ENCODE data around the gene PIK3R5.

DNA sequence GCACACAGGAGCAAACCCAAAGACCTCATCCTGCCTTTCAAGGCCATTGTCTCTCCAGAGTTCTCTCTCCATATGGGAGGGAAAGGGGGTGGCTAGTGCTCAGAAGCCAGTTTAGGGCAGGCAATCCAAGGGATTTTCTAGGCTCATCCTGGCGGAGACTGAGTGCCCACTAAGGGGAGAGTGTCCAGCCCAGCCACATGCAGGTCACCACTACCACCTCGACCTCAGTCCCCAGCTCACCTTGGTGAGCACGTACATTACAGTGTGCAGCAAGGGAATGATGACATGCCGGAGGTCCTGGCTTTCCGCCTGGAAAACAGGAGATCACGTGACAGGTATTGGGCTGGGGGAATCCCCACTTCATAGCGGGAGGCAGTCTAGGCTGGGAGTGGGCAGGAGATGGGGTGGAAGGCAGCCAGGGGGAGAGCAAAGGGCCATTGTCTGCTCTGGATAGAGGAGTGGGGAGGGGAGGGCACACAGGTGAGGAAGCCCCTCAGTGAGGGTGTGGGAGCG is 127.9 kb downstream of the PIK3R5 start:
- no peak for TF ChIP-seq POLR2A (IDR thresholded peaks at IDR 0.05)
- no peak for TF ChIP-seq POLR2AphosphoS5 (IDR thresholded peaks at IDR 0.05)
- TF ChIP-seq, protein P1, sequence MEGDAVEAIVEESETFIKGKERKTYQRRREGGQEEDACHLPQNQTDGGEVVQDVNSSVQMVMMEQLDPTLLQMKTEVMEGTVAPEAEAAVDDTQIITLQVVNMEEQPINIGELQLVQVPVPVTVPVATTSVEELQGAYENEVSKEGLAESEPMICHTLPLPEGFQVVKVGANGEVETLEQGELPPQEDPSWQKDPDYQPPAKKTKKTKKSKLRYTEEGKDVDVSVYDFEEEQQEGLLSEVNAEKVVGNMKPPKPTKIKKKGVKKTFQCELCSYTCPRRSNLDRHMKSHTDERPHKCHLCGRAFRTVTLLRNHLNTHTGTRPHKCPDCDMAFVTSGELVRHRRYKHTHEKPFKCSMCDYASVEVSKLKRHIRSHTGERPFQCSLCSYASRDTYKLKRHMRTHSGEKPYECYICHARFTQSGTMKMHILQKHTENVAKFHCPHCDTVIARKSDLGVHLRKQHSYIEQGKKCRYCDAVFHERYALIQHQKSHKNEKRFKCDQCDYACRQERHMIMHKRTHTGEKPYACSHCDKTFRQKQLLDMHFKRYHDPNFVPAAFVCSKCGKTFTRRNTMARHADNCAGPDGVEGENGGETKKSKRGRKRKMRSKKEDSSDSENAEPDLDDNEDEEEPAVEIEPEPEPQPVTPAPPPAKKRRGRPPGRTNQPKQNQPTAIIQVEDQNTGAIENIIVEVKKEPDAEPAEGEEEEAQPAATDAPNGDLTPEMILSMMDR (IDR thresholded peaks at IDR 0.05) = no peak

Data from stomach (tissue), 4 donors.